Upper lobe of right lung (tissue), 1 donor: Measurements from ENCODE around the gene ACTL7B. TPM values are rescaled to one million over a fixed set of nuclear protein-coding genes. Genes with fewer than 3 reads are reported as not detected.
"Not testable (repeated sequence)": the region's sequence is repeated elsewhere in the genome, so short reads cannot be mapped to it uniquely, and the experiment has no call there.

Experiments
- ATAC-seq: fragments of 200-7000 bp; cut with Tn5 transposase; one replicate; pipeline ENCODE4 v1.9.1; 2020; ENCODE audit warnings: mild to moderate bottlenecking, moderate library complexity
- DNase-seq: peaks from one replicate; pipeline ENCODE4 v3.0.0-alpha.2; 2020
- H3K27ac ChIP-seq: fragments of 200-600 bp; one replicate; pipeline ENCODE4 v1.8.0; 2022
- H3K27me3 ChIP-seq: fragments of 200-600 bp; one replicate; pipeline ENCODE4 v1.8.0; 2022; ENCODE audit warnings: mild to moderate bottlenecking
- H3K36me3 ChIP-seq: fragments of 200-600 bp; one replicate; pipeline ENCODE4 v1.8.0; 2022
- H3K4me1 ChIP-seq: fragments of 200-600 bp; one replicate; pipeline ENCODE4 v1.8.0; 2022
- H3K4me3 ChIP-seq: fragments of 200-600 bp; one replicate; pipeline ENCODE4 v1.8.0; 2022; ENCODE audit warnings: mild to moderate bottlenecking
- H3K9me3 ChIP-seq: fragments of 200-600 bp; one replicate; pipeline ENCODE4 v1.8.0; 2022
- CTCF ChIP-seq: fragments of 200-600 bp; IDR thresholded peaks from one replicate; pipeline ENCODE4 v1.8.0; 2022; ENCODE audit warnings: antibody characterized with exemption
- intact Hi-C: fragments of 100-400 bp; cut with DNase I; formaldehyde crosslinking; loops from one replicate; pipeline ENCODE4 v1.11.0; 2022
- total RNA-seq: library from RNA; stranded (reverse); fragmentation: NEBNext Ultra II Directional; extraction: Animal tissue kit (Norgen Biotek cat#: 25700); gene quantifications from one replicate; pipeline ENCODE4 v1.2.1, GENCODE V29; 2021
- donor health status: DM: no; HTN: yes; CAD: no; lungs with severe emphysema.

The ACTL7B gene
- total RNA-seq, 1 donor from 2014 or later: not detected

GRCh38 chr9:108845947-108846346, 9.8 kb downstream of the ACTL7B start:
- Histone ChIP-seq H3K9me3 (no peaks in the 10 kb centered on the region), H3K4me1 (no peaks in the 10 kb centered on the region), H3K36me3 (no peaks in the 10 kb centered on the region), H3K4me3 (no peak overlapping the region), H3K27me3 (no peaks in the 10 kb centered on the region), H3K27ac (no peak overlapping the region)
- intact Hi-C loops: no loop called here
- TF ChIP-seq CTCF: no peak
- DNase-seq (no peak), ATAC-seq (peak; percentile 63)

GRCh38 chr9:108845507-108845906, 10.3 kb downstream of the ACTL7B start:
- intact Hi-C loops: no loop called here
- ATAC-seq (no peak), DNase-seq (no peak)
- Histone ChIP-seq H3K27me3 (no peaks in the 10 kb centered on the region), H3K4me3 (no peak overlapping the region), H3K36me3 (no peaks in the 10 kb centered on the region), H3K27ac (no peak overlapping the region), H3K4me1 (no peaks in the 10 kb centered on the region), H3K9me3 (no peaks in the 10 kb centered on the region)
- no peak for TF ChIP-seq CTCF

GRCh38 chr9:108844856-108845255, 10.9 kb downstream of the ACTL7B start:
- Histone ChIP-seq H3K4me3 (no peak overlapping the region), H3K27me3 (no peaks in the 10 kb centered on the region), H3K9me3 (no peaks in the 10 kb centered on the region), H3K36me3 (no peaks in the 10 kb centered on the region), H3K27ac (no peak overlapping the region), H3K4me1 (no peaks in the 10 kb centered on the region)
- DNase-seq (no peak), ATAC-seq (no peak)
- intact Hi-C loops: no loop called here
- no peak for TF ChIP-seq CTCF

GRCh38 chr9:108844391-108844790, 11.4 kb downstream of the ACTL7B start:
- Histone ChIP-seq H3K4me1 (no peaks in the 10 kb centered on the region), H3K27me3 (no peaks in the 10 kb centered on the region), H3K36me3 (no peaks in the 10 kb centered on the region), H3K9me3 (no peaks in the 10 kb centered on the region), H3K4me3 (no peak overlapping the region), H3K27ac (no peak overlapping the region)
- no peak for TF ChIP-seq CTCF
- intact Hi-C loops: no loop called here
- ATAC-seq: no peak
- DNase-seq: no peak

- Histone ChIP-seq H3K4me3 (no peak overlapping the region), H3K36me3 (no peaks in the 10 kb centered on the region), H3K27ac (no peak overlapping the region), H3K9me3 (no peaks in the 10 kb centered on the region), H3K4me1 (no peaks in the 10 kb centered on the region), H3K27me3 (no peaks in the 10 kb centered on the region)
- ATAC-seq (no peak), DNase-seq (no peak)
- intact Hi-C loops: no loop called here
- no peak for TF ChIP-seq CTCF
Measured at GRCh38 chr9:108842610-108843295, 13.0 kb downstream of the ACTL7B start.

- ATAC-seq, H3K27me3 ChIP-seq, H3K27ac ChIP-seq, H3K9me3 ChIP-seq, DNase-seq, H3K4me3 ChIP-seq, H3K4me1 ChIP-seq, H3K36me3 ChIP-seq, intact Hi-C loops: not testable (repeated sequence)
Measured at GRCh38 chr9:108839561-108839960, 16.2 kb downstream of the ACTL7B start.
